AG10803 (cell line): ENCODE measurements around the gene TLL1.

ENCODE experiments used
- DNase-seq: peaks from one replicate; pipeline ENCODE4 v3.0.0; 2010; ENCODE audit warnings: low read depth
- H3K4me3 ChIP-seq: 2 replicates; pipeline ENCODE4 v1.5.1; 2011; ENCODE audit warnings: mild to moderate bottlenecking, low read length, control low read depth
- CTCF ChIP-seq: conservative IDR thresholded peaks from 2 replicates; pipeline ENCODE4 v1.5.1; 2011; ENCODE audit warnings: mild to moderate bottlenecking, low read length, control low read depth, inconsistent platforms

TLL1 gene

GRCh38 chr4:166006217-166006616 lies 133.2 kb downstream of the TLL1 start:
- TF ChIP-seq CTCF = no peak
- H3K4me3 ChIP-seq = no peak overlapping the region
- DNase-seq = no peak

- no peak for TF ChIP-seq CTCF
- DNase-seq = no peak
- no peak overlapping the region for H3K4me3 ChIP-seq
These were observed 135.5 kb downstream of the TLL1 start for GRCh38 chr4:166008510-166008909.

- no peak overlapping the region for H3K4me3 ChIP-seq
- DNase-seq = no peak
- TF ChIP-seq CTCF = no peak
These were observed 139.3 kb downstream of the TLL1 start for GRCh38 chr4:166012129-166013030.

- DNase-seq = no peak
These were observed 141.4 kb downstream of the TLL1 start for GRCh38 chr4:166014411-166014810.

DNA sequence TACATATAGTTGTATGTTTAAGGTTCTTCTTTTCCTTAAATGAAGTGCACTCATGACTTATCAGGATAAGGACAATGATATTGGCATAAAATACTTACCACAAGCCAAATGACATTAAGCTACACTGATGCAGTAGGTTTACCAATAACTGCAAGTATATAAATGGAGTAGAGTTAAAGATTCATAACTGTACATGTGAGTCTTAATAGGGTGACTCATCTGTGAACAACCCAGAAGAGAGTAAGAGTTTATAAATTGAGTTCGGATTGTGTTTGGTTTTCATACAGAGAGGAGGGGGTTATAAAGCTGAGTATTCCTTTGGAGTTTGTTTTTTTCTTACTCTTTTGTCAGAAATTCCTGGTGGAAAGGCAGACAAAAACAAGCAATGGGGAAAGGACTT lies 144.8 kb downstream of the TLL1 start:
- no peak overlapping the region for H3K4me3 ChIP-seq
- DNase-seq = no peak
- no peak for TF ChIP-seq CTCF

More at GRCh38 chr4:166014411-166014810, 141.4 kb downstream of the TLL1 start:
- no peak for TF ChIP-seq CTCF
- no peak overlapping the region for H3K4me3 ChIP-seq

- DNase-seq = no peak
- H3K4me3 ChIP-seq = no peak overlapping the region
- TF ChIP-seq CTCF = no peak
These were observed 146.6 kb downstream of the TLL1 start for GRCh38 chr4:166019441-166020220.
